ENCODE measurements around the gene OR2S2. TPM values are rescaled to one million over a fixed set of nuclear protein-coding genes. Genes with fewer than 3 reads are reported as not detected.

OR2S2 gene
- total RNA-seq, 1 experiment from 2014 or later: not detected

- Histone ChIP-seq H3K4me3 (ENCODE audit: low read length) (no peak overlapping the region), H3K4me1 (ENCODE audit: insufficient read depth, low read length) (peaks cover 9% of the 10 kb centered on the region), H3F3A (ENCODE audit: low read length, unreplicated experiment) (no peaks in the 10 kb centered on the region), H4K20me1 (ENCODE audit: low read length) (no peaks in the 10 kb centered on the region), H3K9ac (ENCODE audit: low read length) (no peak overlapping the region), H2AFZ (ENCODE audit: low read length) (no peak overlapping the region), H3K79me2 (ENCODE audit: low read length) (no peaks in the 10 kb centered on the region), H3K36me3 (ENCODE audit: low read depth, low read length) (no peaks in the 10 kb centered on the region), H3K9me3 (ENCODE audit: low read length) (no peaks in the 10 kb centered on the region), H3K27ac (ENCODE audit: low read length) (no peak overlapping the region), H3K4me2 (ENCODE audit: low read length) (no peak overlapping the region), H3K27me3 (ENCODE audit: low read length) (no peaks in the 10 kb centered on the region), H3K9me2 (replicated peaks; ENCODE audit: low read length) (no peaks in the 10 kb centered on the region)
- ATAC-seq (no peak), DNase-seq (no peak)
- ChIA-PET POLR2A (ENCODE audit: unreplicated experiment) (no interaction called here), CTCF (no interaction called here)
- BruUV-seq (replicated peaks): no TSS peak
- TF ChIP-seq EZH2 (IDR thresholded peaks at IDR 0.05; ENCODE audit: low read length, unreplicated experiment) (no peak), CTCF (conservative IDR thresholded peaks at IDR 0.05; ENCODE audit: low read depth, low read length) (no peak), EZH2phosphoT487 (IDR thresholded peaks at IDR 0.05; ENCODE audit: borderline replicate concordance, low read length) (no peak)
- intact Hi-C loops (cut with micrococcal nuclease): no loop called here
Observed at GRCh38 chr9:35952526-35953191, 5.3 kb downstream of the OR2S2 start.

DNA sequence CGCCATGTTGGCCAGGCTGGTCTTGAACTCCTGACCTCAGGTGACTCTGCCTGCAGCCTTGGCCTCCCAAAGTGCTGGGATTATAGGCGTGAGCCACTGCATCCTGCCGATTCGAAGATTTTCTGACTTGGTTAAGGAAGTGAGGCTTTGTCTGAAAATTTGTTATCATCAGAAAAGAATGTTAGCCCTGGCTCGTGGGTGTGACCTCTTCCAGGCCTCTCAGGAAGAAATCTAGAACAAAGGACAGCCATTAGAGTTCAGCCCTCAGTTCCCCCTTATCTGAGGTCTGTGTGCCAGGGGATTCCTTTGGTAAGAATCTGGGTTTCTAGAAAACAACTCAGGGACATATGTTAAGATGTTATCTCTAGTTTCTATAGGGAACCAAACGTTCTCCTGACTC is 6.2 kb downstream of the OR2S2 start:
- Histone ChIP-seq H3F3A (ENCODE audit: low read length, unreplicated experiment) (no peaks in the 10 kb centered on the region), H3K4me1 (ENCODE audit: insufficient read depth, low read length) (peaks cover 9% of the 10 kb centered on the region), H3K9me3 (ENCODE audit: low read length) (no peaks in the 10 kb centered on the region), H3K4me3 (ENCODE audit: low read length) (no peak overlapping the region), H3K9ac (ENCODE audit: low read length) (no peak overlapping the region), H3K27ac (ENCODE audit: low read length) (no peak overlapping the region), H4K20me1 (ENCODE audit: low read length) (no peaks in the 10 kb centered on the region), H3K36me3 (ENCODE audit: low read depth, low read length) (no peaks in the 10 kb centered on the region), H2AFZ (ENCODE audit: low read length) (peak overlapping the region; percentile 55; the same call in 1 of the 2 replicates), H3K4me2 (ENCODE audit: low read length) (no peak overlapping the region), H3K79me2 (ENCODE audit: low read length) (no peaks in the 10 kb centered on the region), H3K9me2 (replicated peaks; ENCODE audit: low read length) (no peaks in the 10 kb centered on the region), H3K27me3 (ENCODE audit: low read length) (no peaks in the 10 kb centered on the region)
- TF ChIP-seq EZH2 (IDR thresholded peaks at IDR 0.05; ENCODE audit: low read length, unreplicated experiment): no peak
- POLR2A ChIA-PET (ENCODE audit: unreplicated experiment): no interaction called here
- BruUV-seq (replicated peaks): no TSS peak
- peak; percentile 53 for DNase-seq
- CTCF ChIA-PET: no interaction called here
- ATAC-seq: peak; percentile 44; the same call in 1 of the 2 replicates
- intact Hi-C loops (cut with micrococcal nuclease): no loop called here

DNA sequence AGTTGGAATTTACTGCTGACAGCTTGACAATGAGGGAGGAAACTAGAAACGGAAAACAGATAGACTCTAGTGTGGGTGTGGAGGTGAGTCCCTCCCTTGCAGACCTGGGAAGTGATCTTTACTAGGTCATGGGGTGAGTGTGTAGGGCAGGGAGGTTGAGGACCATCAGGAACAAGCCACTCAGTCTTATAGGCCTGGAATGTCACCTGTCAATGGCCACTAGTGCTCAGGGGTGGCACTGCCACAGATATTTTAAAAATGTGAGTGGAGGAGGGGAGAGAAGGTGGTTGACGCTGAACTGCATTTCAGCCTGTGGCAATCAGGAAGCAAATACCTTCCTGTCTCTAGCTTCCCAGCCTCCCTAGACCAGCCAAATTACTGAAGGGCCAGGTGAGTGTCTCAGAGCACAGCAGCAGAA is 9.0 kb downstream of the OR2S2 start:
- H3K4me2 ChIP-seq (ENCODE audit: low read length): no peak overlapping the region
- no peaks in the 10 kb centered on the region for H3K9me3 ChIP-seq (ENCODE audit: low read length)
- H3F3A ChIP-seq (ENCODE audit: low read length, unreplicated experiment): no peaks in the 10 kb centered on the region
- ChIA-PET CTCF (no interaction called here), POLR2A (ENCODE audit: unreplicated experiment) (no interaction called here)
- DNase-seq (peak; percentile 7), ATAC-seq (no peak)
- no peaks in the 10 kb centered on the region for H3K36me3 ChIP-seq (ENCODE audit: low read depth, low read length)
- no peak overlapping the region for H3K9ac ChIP-seq (ENCODE audit: low read length)
- TF ChIP-seq EZH2 (IDR thresholded peaks at IDR 0.05; ENCODE audit: low read length, unreplicated experiment): no peak
- no peak for TF ChIP-seq CTCF (conservative IDR thresholded peaks at IDR 0.05; ENCODE audit: low read depth, low read length)
- TF ChIP-seq EZH2phosphoT487 (IDR thresholded peaks at IDR 0.05; ENCODE audit: borderline replicate concordance, low read length): no peak
- no peaks in the 10 kb centered on the region for H3K27me3 ChIP-seq (ENCODE audit: low read length)
- peaks cover 12% of the 10 kb centered on the region for H3K4me1 ChIP-seq (ENCODE audit: insufficient read depth, low read length)
- intact Hi-C loops (cut with micrococcal nuclease): no loop called here
- no peaks in the 10 kb centered on the region for H3K9me2 ChIP-seq (replicated peaks; ENCODE audit: low read length)
- H3K4me3 ChIP-seq (ENCODE audit: low read length): no peak overlapping the region
- no peaks in the 10 kb centered on the region for H3K79me2 ChIP-seq (ENCODE audit: low read length)
- H3K27ac ChIP-seq (ENCODE audit: low read length): no peak overlapping the region
- no peaks in the 10 kb centered on the region for H4K20me1 ChIP-seq (ENCODE audit: low read length)
- no peak overlapping the region for H2AFZ ChIP-seq (ENCODE audit: low read length)
- no TSS peak for BruUV-seq (replicated peaks)
